Measurements from ENCODE around the gene NEURL2.

The NEURL2 gene

DNA sequence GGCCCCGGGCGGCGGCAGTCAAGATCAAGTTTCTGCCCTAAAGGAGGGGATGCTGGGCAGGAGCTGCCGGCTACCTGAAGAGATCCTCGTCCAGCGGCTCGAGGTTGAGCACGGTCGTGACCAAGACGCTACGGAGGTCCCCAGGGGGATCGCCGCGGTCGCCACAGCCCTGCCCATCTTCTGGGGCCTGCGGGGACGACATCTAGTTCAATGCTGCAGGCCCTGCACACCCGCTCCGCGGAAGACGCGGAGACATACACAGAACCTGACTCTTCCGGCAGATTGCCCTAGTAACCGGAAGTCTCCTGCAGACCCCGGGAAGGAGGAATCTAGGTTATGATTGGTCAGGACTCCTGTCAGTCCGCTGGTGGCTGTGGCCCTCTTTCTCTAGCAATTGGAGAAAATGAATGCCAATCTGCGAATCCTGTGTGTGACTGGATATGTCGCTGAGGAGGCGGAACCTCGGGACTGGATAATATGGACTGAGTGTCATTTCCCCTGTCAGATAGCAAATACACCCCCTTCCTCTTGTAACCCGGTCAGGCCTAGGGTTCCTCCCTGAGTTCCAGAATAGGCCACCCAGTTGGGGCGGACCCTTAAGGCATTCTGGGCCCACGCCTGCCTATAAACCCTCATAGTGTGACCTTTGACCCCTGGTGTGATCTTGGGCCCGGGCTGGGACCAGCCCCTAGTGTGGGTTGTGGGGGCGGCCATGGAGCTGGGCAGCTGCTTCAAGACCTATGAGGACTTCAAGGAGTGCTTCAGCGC lies 33.7 kb downstream of the NEURL2 start, which contains the start of the genes ACOT8 and ZSWIM3:
TSS of gene ACOT8 (minus strand) at position 279 of the 768 bp plus-strand sequence. CDS start at position 202, 77 bp downstream.
TSS of gene ZSWIM3 (plus strand) at position 501 of the 768 bp plus-strand sequence. CDS start at position 713, 212 bp downstream.
- Histone ChIP-seq H3K27ac (peak within 1 kb of the TSS; percentile 59 to 97 (median 86)), H3K4me3 (peak within 1 kb of the TSS; percentile 55 to 96 (median 74))

DNA sequence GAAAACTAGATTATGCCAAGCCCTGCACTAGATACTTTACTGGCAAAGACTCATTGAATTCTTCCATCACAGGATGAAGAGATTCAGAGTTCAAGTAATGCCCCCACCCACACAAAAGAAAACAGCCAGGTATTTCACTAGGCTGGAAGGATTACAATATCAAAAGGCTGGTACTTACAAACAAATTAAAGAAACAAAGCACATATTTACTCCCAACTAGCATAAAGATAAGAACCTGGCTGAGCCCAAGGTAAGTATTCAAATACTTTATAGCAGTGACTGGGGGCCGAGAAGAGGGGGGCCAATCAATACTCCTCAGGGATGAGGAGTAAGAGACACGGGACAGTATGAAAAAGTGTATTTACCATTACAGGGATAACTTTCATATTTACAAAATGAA lies 37.5 kb downstream of the NEURL2 start:
- Histone ChIP-seq H3K4me3 (no peak overlapping the region), H3K27ac (no peak overlapping the region)

DNA sequence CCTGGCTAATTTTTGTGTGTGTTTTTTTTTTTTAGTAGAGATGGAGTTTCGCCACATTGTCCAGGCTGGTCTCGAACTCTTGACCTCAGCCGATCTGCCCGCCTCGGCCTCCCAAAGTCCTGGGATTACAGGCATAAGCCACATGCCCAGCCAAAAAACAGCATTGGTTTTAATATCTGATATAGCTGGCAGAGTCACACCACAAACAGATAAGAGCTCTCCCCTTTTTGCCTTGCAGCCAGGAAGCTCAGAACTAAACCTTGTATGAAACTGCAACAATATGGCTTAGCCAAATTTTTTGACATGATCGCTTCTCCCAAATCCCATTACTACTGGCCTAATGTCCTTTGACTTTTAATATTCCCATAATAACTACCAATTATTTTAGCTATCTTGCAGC lies 38.7 kb downstream of the NEURL2 start:
- no peak overlapping the region for H3K4me3 ChIP-seq
- no peak overlapping the region for H3K27ac ChIP-seq

DNA sequence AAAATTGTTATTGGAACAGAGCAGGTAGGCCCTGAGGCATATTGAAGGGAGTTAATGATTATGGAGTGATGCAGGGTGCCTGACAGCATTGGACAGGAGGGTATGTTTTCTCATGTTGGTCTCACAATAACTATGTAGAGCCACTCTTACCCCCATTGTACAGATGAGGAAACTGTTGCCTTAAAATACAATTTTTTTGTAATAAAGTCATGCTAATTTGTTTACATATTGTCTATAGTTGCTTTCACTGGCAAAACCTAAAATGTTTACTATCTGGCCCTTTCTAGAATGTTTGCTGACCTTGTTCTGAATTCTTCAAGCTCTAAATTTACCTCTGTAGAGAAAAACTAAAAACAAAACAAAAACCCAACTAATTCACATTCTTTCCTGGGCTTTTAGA lies 39.5 kb downstream of the NEURL2 start:
- Histone ChIP-seq H3K4me3 (no peak overlapping the region), H3K27ac (no peak overlapping the region)

DNA sequence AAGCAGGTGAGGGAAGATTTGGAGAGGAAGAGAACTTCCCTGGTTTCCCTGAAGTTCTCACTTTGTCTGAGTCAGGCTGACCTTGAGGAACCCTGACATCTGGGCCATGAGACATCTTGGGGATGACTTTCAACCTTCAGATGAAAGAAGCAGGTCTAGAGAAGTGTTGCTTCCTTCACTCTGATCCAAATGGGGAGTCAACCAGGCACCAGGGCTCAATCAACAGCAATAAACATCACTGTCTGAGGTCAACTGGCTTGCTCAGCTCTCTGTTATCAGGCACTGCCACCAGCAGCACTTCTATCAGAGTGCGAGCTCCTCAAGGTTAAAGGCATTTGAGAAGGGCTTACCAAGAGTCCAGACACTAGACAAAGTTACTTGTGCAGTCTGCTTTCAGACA lies 40.1 kb downstream of the NEURL2 start:
- no peak overlapping the region for H3K27ac ChIP-seq
- H3K4me3 ChIP-seq = no peak overlapping the region

DNA sequence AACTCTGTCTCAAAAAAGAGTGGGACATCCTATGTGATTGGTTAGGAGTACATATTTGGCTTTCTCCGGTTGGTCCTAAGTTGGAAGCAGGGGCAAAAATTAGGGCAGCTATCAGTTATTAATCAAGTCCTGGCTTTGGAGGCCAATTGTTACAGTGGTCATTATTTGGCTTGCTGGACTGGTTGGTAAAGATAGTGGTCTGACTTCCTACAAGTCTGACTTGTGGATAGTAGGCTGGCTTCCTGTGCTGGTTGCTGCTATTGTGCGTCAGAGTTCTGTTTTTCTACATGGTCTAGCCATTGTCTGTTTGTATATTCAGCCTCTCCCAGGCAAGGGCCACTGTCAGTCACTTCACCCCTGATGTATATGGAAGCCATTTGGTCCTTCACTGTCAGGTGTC lies 40.8 kb downstream of the NEURL2 start:
- no peak overlapping the region for H3K27ac ChIP-seq
- H3K4me3 ChIP-seq = no peak overlapping the region

DNA sequence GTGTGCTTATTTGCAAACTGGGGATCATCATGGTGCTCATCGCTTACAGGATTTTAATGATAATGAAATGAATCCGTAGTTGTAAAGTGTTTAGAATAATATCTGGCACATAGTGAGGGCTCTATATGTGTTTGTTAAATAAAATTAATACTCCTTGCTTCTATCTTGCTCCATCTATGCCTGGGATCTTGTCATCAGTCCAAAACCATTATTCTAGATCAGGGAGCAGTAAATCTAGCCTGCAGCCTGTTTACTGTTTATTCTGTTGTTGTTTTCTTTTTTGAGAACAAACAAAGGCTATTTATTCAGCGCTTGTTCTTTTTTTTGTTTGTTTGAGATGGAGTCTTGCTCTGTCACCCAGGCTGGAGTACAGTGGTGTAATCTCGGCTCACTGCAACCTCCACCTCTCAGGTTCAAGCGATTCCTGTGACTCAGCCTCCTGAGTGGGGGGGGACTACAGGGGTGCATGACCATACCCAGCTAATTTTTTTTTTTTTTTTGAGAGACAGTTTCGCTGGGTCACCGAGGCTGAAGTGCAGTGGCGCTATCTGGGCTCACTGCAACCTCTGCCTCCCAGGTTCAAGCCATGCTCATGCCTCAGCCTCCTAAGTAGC lies 41.9 kb downstream of the NEURL2 start:
- H3K4me3 ChIP-seq = no peak overlapping the region
- H3K27ac ChIP-seq = peak overlapping the region in 1 of 21 experiments; percentile 11

DNA sequence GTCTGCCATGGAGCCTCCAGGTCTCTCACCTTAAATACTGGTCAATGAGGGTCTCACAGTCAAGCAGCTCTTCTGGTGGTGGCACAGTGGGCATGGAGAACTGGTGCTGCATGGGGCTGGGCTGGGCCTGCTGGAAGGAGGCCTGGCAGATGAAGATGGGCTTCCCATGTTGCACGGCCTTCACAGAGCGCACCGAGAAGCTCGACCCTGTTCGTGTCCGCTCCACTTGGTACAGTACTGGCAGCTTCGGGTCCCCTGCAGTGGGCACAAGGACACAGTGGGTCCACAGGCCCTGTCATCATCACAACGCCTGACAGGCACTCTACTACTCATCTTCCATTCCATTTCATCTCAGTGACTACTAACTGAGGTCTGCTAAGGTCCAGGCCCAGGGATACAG lies 42.6 kb downstream of the NEURL2 start:
- H3K4me3 ChIP-seq = no peak overlapping the region
- peak overlapping the region in 2 of 21 experiments; percentile 7 to 11 for H3K27ac ChIP-seq

DNA sequence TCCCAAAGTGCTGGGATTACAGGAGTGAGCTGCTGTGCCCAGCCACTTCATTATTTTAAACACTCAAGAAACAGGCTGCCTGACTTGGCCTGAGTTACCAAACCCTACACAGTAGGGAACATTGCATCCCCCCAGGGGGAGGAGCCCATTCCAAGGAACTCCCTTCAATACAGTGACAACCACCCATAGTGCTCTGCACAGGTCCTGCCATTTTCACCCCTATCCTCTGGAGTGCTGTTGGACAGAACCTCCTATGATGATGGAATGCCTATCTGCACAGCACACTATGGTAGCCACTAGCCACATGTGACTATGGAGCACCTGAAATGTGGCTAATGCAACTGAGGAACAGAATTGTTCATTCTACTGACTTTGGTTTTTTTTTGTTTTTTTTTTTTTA lies 45.6 kb downstream of the NEURL2 start:
- Histone ChIP-seq H3K27ac (no peak overlapping the region), H3K4me3 (no peak overlapping the region)

DNA sequence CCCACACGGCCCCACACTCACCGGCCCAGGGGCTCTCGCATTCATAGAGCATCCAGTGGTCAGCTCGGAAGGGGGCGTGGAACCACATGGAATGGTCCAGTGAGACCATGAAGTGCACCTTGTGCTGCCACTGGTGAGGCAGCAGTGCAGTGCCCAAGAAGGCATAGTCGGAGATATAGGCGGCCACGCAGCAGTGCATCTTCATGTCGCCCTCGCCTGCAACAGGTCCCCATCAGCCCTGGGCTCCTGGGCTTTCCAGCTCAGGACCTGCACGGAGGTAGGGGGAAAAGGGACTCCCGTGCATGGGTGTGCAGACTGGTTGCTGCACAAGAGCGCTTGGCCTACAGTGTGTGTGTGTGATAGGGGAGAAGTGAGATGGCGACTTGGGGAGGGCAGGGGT lies 47.5 kb downstream of the NEURL2 start:
- Histone ChIP-seq H3K4me3 (no peak overlapping the region), H3K27ac (peak overlapping the region in 1 of 21 experiments; percentile 22)

DNA sequence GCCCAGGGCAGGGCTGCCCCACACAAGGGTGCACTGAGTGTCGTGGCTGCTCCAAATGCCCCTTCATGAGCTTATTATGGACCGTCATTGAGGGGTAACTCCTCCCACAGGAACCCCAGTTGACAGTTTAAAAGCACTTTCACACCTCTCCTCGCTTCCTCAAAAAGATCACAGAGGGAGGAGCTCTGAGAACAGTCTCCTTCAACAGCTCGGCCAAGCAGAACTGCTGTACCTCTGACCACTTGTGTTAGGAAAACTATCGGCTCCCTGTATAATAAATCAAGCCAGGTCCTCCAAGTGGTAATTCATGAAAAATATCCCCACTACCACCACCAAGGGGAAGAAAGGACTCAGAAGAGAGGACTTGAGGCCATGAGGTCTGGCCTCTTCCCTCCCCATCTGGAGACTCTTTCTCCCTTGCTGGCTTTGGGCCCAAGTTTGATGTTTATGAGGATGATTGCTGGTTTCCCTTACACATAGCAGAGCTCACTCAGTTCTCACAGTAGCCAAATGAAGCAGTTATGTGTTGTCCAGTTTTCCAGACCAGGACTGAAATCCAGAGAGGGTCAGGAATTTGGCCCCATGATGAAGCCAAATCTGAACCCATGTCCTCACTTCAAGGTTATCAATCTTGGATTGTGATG lies 48.7 kb downstream of the NEURL2 start:
- H3K4me3 ChIP-seq = no peak overlapping the region
- H3K27ac ChIP-seq = peak overlapping the region in 4 of 21 experiments; percentile 5 to 41 (median 37)

DNA sequence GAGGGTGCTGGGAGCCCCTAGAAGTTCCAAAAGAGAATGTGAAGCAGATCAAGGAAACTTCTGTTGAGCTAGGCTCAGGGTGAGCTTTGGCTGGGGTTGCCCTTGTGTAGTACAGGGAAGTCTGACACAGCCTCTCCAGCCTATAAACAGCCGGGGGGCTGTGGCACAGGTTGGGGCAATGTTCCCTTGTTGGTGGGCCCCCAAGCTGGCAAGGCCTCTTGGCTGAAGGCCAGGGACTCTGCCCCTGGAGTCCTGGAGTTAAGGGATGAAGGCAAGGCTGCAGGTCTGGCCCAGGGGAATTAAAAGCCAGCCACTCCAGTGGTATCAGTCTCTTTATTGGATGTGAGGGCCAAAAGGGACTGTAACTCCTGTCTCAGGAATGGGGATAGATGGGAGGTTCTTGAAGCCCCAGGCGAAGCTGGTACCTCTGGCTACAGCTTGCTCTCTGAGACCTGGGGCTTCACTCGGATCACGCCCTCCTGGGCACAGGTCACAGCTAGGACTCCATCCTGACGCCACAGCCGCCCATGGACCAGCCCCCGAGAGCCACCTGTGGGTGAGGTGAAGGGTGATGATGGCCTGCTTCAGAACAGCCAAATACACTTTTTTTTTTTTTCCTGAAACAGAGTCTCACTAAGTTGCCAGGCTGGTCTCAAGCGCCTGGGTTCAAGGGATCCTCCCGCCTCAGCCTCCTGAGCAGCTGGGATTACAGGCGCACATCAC lies 49.4 kb downstream of the NEURL2 start:
- Histone ChIP-seq H3K4me3 (no peak overlapping the region), H3K27ac (peak overlapping the region in 6 of 21 experiments; percentile 17 to 69 (median 38))

DNA sequence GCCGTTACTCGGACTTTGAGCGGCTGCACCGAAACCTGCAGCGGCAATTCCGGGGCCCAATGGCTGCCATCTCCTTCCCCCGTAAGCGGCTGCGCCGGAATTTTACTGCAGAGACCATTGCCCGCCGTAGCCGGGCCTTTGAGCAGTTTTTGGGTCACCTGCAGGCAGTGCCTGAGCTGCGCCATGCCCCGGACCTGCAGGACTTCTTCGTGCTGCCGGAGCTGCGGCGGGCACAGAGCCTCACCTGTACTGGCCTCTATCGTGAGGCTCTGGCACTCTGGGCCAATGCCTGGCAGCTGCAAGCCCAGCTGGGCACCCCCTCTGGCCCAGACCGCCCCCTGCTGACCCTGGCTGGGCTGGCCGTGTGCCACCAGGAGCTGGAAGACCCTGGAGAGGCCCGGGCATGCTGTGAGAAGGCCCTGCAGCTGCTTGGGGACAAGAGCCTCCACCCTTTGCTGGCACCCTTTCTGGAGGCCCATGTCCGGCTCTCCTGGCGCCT lies 50.3 kb downstream of the NEURL2 start:
- H3K4me3 ChIP-seq = no peak overlapping the region

More for the DNA sequence above, 50.3 kb downstream of the NEURL2 start:
- peak overlapping the region in 5 of 21 experiments; percentile 2 to 69 (median 22) for H3K27ac ChIP-seq

Measured in skin epidermis (tissue), 12 donors.